Activated naive CD4-positive, alpha-beta T cell treated with anti-CD3 and anti-CD28 coated beads, Interleukin-2, amount 10 ng/mL, durations not matched to agents 7 days and 5 days (primary cell): Measurements from ENCODE around the gene THG1L.
"Not testable (repeated sequence)": the region's sequence is repeated elsewhere in the genome, so short reads cannot be mapped to it uniquely, and the experiment has no call there.

Experiments
- CTCF ChIA-PET: fragments of 350-600 bp; sonication (Branson Sonifier 250); formaldehyde crosslinking; loops from one replicate; lab custom pipeline; 2021; ENCODE audit warnings: antibody characterized with exemption; lab: Charles Lee
- DNase-seq: peaks from one replicate; pipeline ENCODE4 v3.0.0-alpha.2; 2020
- H3K27ac Mint-ChIP-seq: one replicate; pipeline ENCODE4 v1.8.0; 2021; ENCODE audit warnings: mild to moderate bottlenecking, moderate library complexity, mixed read lengths
- H3K27me3 Mint-ChIP-seq: one replicate; pipeline ENCODE4 v1.8.0; 2021; ENCODE audit warnings: mild to moderate bottlenecking, mixed read lengths
- H3K36me3 Mint-ChIP-seq: one replicate; pipeline ENCODE4 v1.8.0; 2021; ENCODE audit warnings: mixed read lengths
- H3K4me1 Mint-ChIP-seq: one replicate; pipeline ENCODE4 v1.8.0; 2021; ENCODE audit warnings: mixed read lengths
- H3K4me3 Mint-ChIP-seq: one replicate; pipeline ENCODE4 v1.8.0; 2021; ENCODE audit warnings: mild to moderate bottlenecking, moderate library complexity, mixed read lengths
- H3K9me3 Mint-ChIP-seq: one replicate; pipeline ENCODE4 v1.8.0; 2021; ENCODE audit warnings: mixed read lengths

The THG1L gene

DNA sequence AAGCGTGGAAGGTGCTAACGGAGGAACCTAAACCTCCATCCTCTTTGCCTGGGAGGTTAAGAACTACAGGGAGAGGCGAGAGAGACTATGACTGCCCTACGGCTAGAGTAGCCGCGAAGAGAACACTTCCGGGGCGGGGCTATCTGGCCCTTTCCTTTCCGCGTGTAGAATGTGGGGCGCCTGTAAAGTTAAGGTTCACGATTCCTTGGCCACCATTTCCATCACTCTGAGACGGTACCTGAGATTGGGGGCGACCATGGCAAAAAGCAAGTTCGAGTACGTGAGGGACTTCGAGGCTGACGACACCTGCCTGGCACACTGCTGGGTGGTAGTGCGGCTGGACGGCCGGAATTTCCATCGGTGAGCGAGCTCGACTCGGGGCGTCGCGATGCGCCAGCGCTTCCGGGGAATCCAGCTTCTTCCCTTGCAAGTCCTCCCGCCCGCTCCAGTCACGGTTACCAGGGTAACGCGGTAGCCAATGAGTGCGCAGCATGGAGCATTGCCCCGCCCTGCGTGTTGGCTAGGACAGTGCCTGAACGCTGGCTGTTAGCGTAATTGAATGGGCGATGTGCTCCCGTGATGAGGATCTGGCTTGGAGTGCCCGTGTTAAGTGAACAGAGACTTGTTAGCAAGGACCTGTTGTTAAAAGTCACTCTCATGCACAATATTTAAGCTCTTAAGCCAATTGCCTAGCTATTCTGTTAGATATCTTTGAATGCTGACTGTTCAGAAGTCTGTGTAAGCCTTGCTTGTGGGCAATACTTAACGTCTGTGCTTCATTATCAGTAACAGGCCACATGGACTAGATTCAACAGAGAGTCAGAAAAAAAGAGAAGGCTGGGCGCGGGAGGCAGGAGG lies at the start of gene THG1L:
TSS of gene THG1L (plus strand) at position 149 of the 858 bp plus-strand sequence. CDS start at position 170, 21 bp downstream.
- CTCF ChIA-PET = interaction anchor here (0.8 to 2.8 kb wide), 6 partner anchors 12 to 300 kb away, joined by 3 to 16 read pairs (median 3); partner anchors contain the start of gene LSM11
- no peaks in the 10 kb centered on the region for H3K27me3 Mint-ChIP-seq
- H3K4me3 Mint-ChIP-seq = peak within 1 kb of the TSS; percentile 95
- DNase-seq = peak; percentile 99
- peaks cover 20% of the 10 kb centered on the region for H3K36me3 Mint-ChIP-seq
- H3K4me1 Mint-ChIP-seq = peaks cover 22% of the 10 kb centered on the region
- no peaks in the 10 kb centered on the region for H3K9me3 Mint-ChIP-seq
- H3K27ac Mint-ChIP-seq = peak within 1 kb of the TSS; percentile 96

GRCh38 chr5:157682257-157682656 lies 49.0 kb upstream of the THG1L start:
- no peaks in the 10 kb centered on the region for H3K4me1 Mint-ChIP-seq
- H3K36me3 Mint-ChIP-seq = no peaks in the 10 kb centered on the region
- H3K4me3 Mint-ChIP-seq = no peak overlapping the region
- H3K27ac Mint-ChIP-seq = no peak overlapping the region
- peaks cover 20% of the 10 kb centered on the region for H3K27me3 Mint-ChIP-seq
- peaks cover 3% of the 10 kb centered on the region for H3K9me3 Mint-ChIP-seq
- CTCF ChIA-PET = interaction anchor here (1.3 kb wide), 1 partner anchor 61 kb away, joined by 3 read pairs; the partner anchor contains the start of gene LSM11
- DNase-seq = no peak

DNA sequence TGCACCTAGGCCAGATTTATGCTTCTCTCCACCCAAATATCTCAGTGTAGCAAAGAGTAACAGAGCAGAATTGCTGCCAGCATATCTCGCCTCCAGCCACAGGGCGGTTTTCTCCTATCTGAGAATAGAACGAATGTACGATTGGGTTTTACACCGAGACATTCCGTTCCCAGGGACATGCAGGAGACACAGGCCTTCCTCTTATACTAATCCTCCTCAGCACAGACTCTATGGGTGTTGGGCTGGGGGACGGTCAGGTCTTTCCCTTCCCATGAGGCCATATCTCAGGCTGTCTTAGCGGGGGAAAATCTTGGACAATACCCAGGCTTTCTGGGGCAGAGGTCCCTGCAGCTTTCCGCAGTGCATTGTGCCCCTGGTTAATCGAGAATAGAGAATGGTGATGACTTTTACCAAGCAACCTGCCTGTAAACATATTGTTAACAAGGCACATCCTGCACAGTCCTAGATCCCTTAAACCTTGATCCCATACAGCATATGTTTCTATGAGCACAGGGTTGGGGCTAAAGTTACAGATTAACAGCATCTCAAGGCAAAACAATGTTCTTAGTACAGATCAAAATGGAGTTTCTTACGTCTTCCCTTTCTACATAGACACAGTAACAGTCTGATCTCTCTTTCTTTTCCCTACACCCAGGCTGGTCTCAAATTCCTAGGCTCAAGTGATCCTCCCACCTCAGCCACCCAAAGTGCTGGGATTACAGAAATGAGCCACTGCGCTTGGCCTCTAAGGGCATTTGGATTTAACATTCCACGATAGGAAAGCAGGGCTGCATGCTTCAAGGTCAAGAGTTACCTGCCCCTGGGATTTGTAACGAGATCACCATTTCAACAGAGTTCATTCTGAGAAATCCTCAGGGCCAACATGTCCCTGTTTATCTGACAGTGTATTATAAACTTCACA lies 44.7 kb upstream of the THG1L start:
- H3K4me3 Mint-ChIP-seq, H3K27ac Mint-ChIP-seq, H3K4me1 Mint-ChIP-seq, H3K36me3 Mint-ChIP-seq, DNase-seq, H3K9me3 Mint-ChIP-seq: not testable (repeated sequence)
- peaks cover 34% of the 10 kb centered on the region for H3K27me3 Mint-ChIP-seq
- CTCF ChIA-PET = interaction anchor here (1.3 kb wide), 1 partner anchor 254 kb away, joined by 4 read pairs; no protein-coding TSS in a partner anchor

GRCh38 chr5:157687198-157687554 lies 44.0 kb upstream of the THG1L start:
- no peaks in the 10 kb centered on the region for H3K36me3 Mint-ChIP-seq
- peaks cover 28% of the 10 kb centered on the region for H3K27me3 Mint-ChIP-seq
- CTCF ChIA-PET = no interaction called here
- H3K27ac Mint-ChIP-seq = no peak overlapping the region
- H3K4me3 Mint-ChIP-seq = no peak overlapping the region
- no peak for DNase-seq
- H3K9me3 Mint-ChIP-seq = peaks cover 5% of the 10 kb centered on the region
- no peaks in the 10 kb centered on the region for H3K4me1 Mint-ChIP-seq

DNA sequence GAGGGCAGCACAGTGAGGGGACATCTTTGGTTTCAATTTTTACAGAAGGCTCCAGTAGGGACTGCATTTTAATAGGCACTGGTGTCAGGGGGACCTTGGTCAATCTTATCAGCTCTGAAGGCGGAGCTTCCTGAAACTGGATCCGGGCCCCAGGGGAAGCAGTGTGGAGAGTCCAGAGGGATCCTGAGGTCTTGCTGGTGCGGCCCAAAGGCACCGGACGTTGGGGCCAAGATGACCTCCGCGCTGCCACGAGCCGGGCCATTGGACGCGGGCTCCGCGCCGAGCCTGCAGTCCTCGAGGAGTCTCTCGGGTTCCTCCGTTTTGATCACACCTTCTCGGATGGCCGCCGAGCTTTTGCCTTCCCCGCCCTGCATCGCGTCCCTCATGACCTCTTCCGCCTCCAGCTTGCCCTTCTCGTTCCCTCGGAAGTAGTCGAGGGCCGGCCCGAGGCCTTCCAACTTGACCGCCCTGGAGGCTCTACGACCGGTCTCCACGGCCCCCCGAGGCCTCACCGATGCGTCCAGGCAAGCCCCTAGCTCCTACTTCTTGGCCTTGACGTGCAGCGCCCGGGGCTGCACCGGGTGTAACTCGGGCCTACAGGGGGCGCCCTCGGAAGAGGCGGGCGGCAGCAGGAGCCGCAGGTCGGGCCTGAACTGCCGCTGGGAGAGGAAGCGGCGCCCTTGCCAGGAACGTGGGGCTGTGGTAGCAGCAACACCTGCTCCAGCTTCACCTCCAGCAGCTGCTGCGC lies 41.1 kb upstream of the THG1L start:
- H3K27me3 Mint-ChIP-seq = peaks cover 16% of the 10 kb centered on the region
- no peak overlapping the region for H3K4me3 Mint-ChIP-seq
- H3K36me3 Mint-ChIP-seq = no peaks in the 10 kb centered on the region
- no peaks in the 10 kb centered on the region for H3K4me1 Mint-ChIP-seq
- H3K27ac Mint-ChIP-seq = no peak overlapping the region
- peaks cover 5% of the 10 kb centered on the region for H3K9me3 Mint-ChIP-seq
- CTCF ChIA-PET = interaction anchor here (0.6 to 1.4 kb wide), 5 partner anchors 11 to 94 kb away, joined by 3 to 4 read pairs (median 3); partner anchors contain the start of gene THG1L
- peak; percentile 44 for DNase-seq

- DNase-seq = no peak
- H3K36me3 Mint-ChIP-seq = no peaks in the 10 kb centered on the region
- H3K27ac Mint-ChIP-seq = peak overlapping the region; percentile 42
- peaks cover 5% of the 10 kb centered on the region for H3K9me3 Mint-ChIP-seq
- H3K27me3 Mint-ChIP-seq = peaks cover 20% of the 10 kb centered on the region
- CTCF ChIA-PET = interaction anchor here (0.6 to 1.1 kb wide), 4 partner anchors 11 to 103 kb away, joined by 3 read pairs; partner anchors contain the start of gene THG1L
- no peak overlapping the region for H3K4me3 Mint-ChIP-seq
- H3K4me1 Mint-ChIP-seq = no peaks in the 10 kb centered on the region
These were observed 40.4 kb upstream of the THG1L start for GRCh38 chr5:157690690-157691433.

GRCh38 chr5:157693816-157694215 lies 37.4 kb upstream of the THG1L start:
- H3K27ac Mint-ChIP-seq, CTCF ChIA-PET: not testable (repeated sequence)
- peaks cover 13% of the 10 kb centered on the region for H3K9me3 Mint-ChIP-seq

DNA sequence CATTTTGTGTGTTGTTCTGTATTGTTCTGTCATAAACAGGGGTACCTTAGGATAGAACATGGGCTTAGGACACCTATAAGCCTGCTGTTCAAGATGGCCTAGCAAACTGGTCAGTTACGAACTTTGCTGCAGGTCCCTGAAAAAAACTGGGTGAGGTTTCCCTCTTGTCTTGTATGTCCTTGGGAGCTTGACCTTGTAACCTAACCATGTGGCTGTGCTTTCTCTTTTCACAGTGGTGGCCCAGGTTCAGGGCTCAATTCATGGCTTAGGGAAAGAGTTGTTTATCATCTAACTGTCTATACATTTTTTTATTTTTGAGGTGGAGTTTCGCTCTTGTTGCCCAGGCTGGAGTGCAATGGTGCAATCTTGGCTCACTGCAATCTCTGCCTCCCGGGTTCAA lies 35.1 kb upstream of the THG1L start:
- H3K4me3 Mint-ChIP-seq, CTCF ChIA-PET: not testable (repeated sequence)

More at GRCh38 chr5:157693816-157694215, 37.4 kb upstream of the THG1L start:
- peaks cover 20% of the 10 kb centered on the region for H3K27me3 Mint-ChIP-seq
- not testable (repeated sequence) for H3K4me3 Mint-ChIP-seq, H3K4me1 Mint-ChIP-seq, H3K36me3 Mint-ChIP-seq, DNase-seq

DNA sequence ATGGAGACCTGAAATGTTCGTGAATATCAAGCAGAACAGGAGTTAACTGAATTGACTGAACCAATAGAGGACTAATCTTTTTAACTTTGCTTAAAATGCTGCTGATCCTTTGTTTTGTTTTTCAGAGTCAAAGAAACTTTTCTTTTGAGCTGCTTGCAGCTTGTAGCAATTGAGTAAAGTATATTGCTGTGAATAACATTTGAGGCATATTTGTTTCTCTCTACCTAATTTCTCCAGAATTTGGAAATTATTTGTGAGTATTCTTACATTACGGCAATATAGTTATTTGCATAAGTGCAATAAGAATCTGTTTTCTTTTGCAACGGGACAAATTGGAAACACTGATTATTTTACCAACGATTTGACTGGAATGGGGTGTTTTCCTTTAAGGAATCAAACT lies 32.5 kb upstream of the THG1L start:
- CTCF ChIA-PET, H3K4me1 Mint-ChIP-seq, H3K27ac Mint-ChIP-seq, H3K36me3 Mint-ChIP-seq, H3K4me3 Mint-ChIP-seq, DNase-seq: not testable (repeated sequence)
- peaks cover 29% of the 10 kb centered on the region for H3K27me3 Mint-ChIP-seq
- H3K9me3 Mint-ChIP-seq = peaks cover 16% of the 10 kb centered on the region

More for the DNA sequence above, 35.1 kb upstream of the THG1L start:
- Mint-ChIP-seq H3K27me3 (peaks cover 19% of the 10 kb centered on the region), H3K9me3 (peaks cover 19% of the 10 kb centered on the region)
- not testable (repeated sequence) for DNase-seq, H3K27ac Mint-ChIP-seq, H3K4me1 Mint-ChIP-seq, H3K36me3 Mint-ChIP-seq

GRCh38 chr5:157703736-157704135 lies 27.5 kb upstream of the THG1L start:
- Mint-ChIP-seq H3K27ac (no peak overlapping the region), H3K9me3 (peaks cover 9% of the 10 kb centered on the region), H3K4me3 (no peak overlapping the region), H3K36me3 (peaks cover 2% of the 10 kb centered on the region), H3K4me1 (no peaks in the 10 kb centered on the region), H3K27me3 (peaks cover 43% of the 10 kb centered on the region)
- no peak for DNase-seq
- CTCF ChIA-PET = no interaction called here

DNA sequence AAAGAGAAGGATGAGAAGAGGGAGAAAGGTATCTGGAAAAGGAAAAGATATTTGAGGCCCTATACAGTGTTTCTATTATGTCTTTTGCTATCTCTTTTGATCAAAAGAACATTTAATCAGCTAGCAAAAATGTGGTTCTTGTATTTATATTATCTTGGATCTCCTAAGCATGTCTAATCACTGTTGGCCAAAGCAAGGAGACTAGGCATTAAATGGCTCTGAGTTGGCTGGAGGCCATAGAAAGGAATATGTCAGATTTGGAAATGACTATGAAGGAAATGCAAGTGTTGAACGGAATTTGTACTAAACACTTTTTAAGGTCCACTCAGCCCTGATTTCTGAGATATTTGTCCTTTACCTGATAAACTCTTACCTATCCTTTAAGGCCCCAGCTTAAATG lies 22.4 kb upstream of the THG1L start:
- Mint-ChIP-seq H3K27ac (no peak overlapping the region), H3K4me3 (no peak overlapping the region), H3K9me3 (no peaks in the 10 kb centered on the region), H3K27me3 (peaks cover 27% of the 10 kb centered on the region), H3K36me3 (no peaks in the 10 kb centered on the region), H3K4me1 (no peaks in the 10 kb centered on the region)
- CTCF ChIA-PET = interaction anchor here (0.7 to 1.7 kb wide), 4 partner anchors 10 to 366 kb away, joined by 3 to 5 read pairs (median 4); partner anchors contain the start of gene LSM11
- DNase-seq = no peak

DNA sequence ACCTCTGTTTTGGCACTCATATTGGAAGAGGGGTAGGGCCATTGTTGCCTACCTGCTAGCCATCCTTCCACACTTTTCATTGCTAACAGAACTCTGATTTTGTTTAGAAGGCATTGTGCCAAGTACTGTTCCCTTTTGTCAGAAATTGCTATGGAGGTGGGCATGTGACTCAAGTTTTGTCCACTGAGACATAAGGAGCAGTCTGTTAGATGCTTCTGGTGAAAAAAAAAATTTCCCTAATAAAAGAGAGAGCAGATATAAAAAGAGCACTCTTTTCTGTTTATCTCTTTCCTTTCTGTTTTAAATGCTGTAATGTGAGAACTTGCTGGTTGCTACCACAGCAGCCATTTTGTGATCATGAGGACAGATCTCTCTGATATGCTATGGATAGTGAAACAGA lies 21.9 kb upstream of the THG1L start:
- Mint-ChIP-seq H3K36me3 (no peaks in the 10 kb centered on the region), H3K27me3 (peaks cover 23% of the 10 kb centered on the region), H3K27ac (no peak overlapping the region), H3K4me1 (no peaks in the 10 kb centered on the region), H3K4me3 (no peak overlapping the region), H3K9me3 (no peaks in the 10 kb centered on the region)
- CTCF ChIA-PET = interaction anchor here (0.7 to 1.7 kb wide), 3 partner anchors 9 to 240 kb away, joined by 3 to 5 read pairs (median 4); partner anchors contain the start of gene LSM11
- DNase-seq = no peak

DNA sequence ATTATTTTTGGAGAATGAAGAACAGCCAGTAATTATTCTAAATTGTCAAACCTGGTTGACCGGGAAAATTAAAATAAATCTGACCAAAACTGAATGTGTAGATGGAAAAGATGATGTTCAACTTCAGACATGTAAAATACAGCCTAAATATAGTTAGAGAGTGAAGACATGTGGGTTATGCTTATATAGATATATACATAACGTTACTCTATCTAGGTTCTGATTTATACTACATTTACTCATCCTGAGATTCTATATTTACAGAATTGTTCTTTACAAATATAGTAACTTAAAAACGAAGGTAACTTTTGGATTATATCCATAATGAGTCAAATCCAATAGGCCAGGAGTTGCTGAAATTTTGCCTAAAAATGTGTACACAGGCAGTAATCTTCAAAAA lies 20.8 kb upstream of the THG1L start:
- CTCF ChIA-PET = no interaction called here
- H3K4me3 Mint-ChIP-seq = no peak overlapping the region
- H3K4me1 Mint-ChIP-seq = no peaks in the 10 kb centered on the region
- peaks cover 15% of the 10 kb centered on the region for H3K27me3 Mint-ChIP-seq
- H3K27ac Mint-ChIP-seq = no peak overlapping the region
- H3K36me3 Mint-ChIP-seq = no peaks in the 10 kb centered on the region
- no peak for DNase-seq
- no peaks in the 10 kb centered on the region for H3K9me3 Mint-ChIP-seq
